Neural progenitor cell (in vitro differentiated cells): ENCODE measurements around the gene ELFN1. TPM values are rescaled to one million over a fixed set of nuclear protein-coding genes. Genes with fewer than 3 reads are reported as not detected.

ENCODE experiments used
- DNase-seq: peaks from one replicate; pipeline ENCODE4 v3.0.0-alpha.2; 2016; ENCODE audit warnings: low spot score
- H2AFZ ChIP-seq: fragments of 200-600 bp; sonication (generic); replicated peaks from 2 replicates; pipeline ENCODE4 v1.6.1; 2016; ENCODE audit warnings: antibody characterized with exemption
- H3F3A ChIP-seq: fragments of 200-600 bp; sonication (generic); 2 replicates; pipeline ENCODE4 v1.6.1; 2016; ENCODE audit warnings: antibody characterized with exemption, low read depth
- H3K27ac ChIP-seq: fragments of 200-600 bp; sonication (generic); 2 replicates; pipeline ENCODE4 v1.5.1; 2016; ENCODE audit warnings: mild to moderate bottlenecking
- H3K27me3 ChIP-seq: fragments of 200-600 bp; sonication (generic); 2 replicates; pipeline ENCODE4 v1.6.1; 2016; ENCODE audit warnings: mild to moderate bottlenecking, moderate library complexity
- H3K36me3 ChIP-seq: fragments of 200-600 bp; sonication (generic); 2 replicates; pipeline ENCODE4 v1.5.1; 2016
- H3K4me1 ChIP-seq: fragments of 200-600 bp; sonication (generic); 2 replicates; pipeline ENCODE4 v1.6.1; 2016; ENCODE audit warnings: mixed run types
- H3K4me2 ChIP-seq: fragments of 200-600 bp; sonication (generic); 2 replicates; pipeline ENCODE4 v1.6.1; 2016
- H3K4me3 ChIP-seq: fragments of 200-600 bp; sonication (generic); 2 replicates; pipeline ENCODE4 v1.5.1; 2016
- H3K79me2 ChIP-seq: fragments of 200-600 bp; sonication (generic); 2 replicates; pipeline ENCODE4 v1.6.1; 2016; ENCODE audit warnings: low read depth
- H3K9ac ChIP-seq: fragments of 200-600 bp; sonication (generic); 2 replicates; pipeline ENCODE4 v1.6.1; 2016
- H3K9me3 ChIP-seq: fragments of 200-600 bp; sonication (generic); 2 replicates; pipeline ENCODE4 v1.5.1; 2016; ENCODE audit warnings: low read depth
- H4K20me1 ChIP-seq: fragments of 200-600 bp; sonication (generic); 2 replicates; pipeline ENCODE4 v1.6.1; 2016; ENCODE audit warnings: low read depth
- H3K27ac Mint-ChIP-seq: 3 replicates; pipeline ENCODE4 v1.8.0; 2021; ENCODE audit warnings: mixed read lengths
- H3K27me3 Mint-ChIP-seq: 2 replicates; pipeline ENCODE4 v1.8.0; 2022; ENCODE audit warnings: low read depth, mild to moderate bottlenecking, inconsistent platforms, moderate library complexity, mixed read lengths; ENCODE audit not compliant: insufficient read depth
- H3K36me3 Mint-ChIP-seq: 3 replicates; pipeline ENCODE4 v1.8.0; 2021; ENCODE audit warnings: mixed read lengths
- H3K4me1 Mint-ChIP-seq: 3 replicates; pipeline ENCODE4 v1.8.0; 2021; ENCODE audit warnings: mixed read lengths
- H3K4me3 Mint-ChIP-seq: 3 replicates; pipeline ENCODE4 v1.8.0; 2021; ENCODE audit warnings: mild to moderate bottlenecking, moderate library complexity, mixed read lengths
- H3K9me3 Mint-ChIP-seq: 3 replicates; pipeline ENCODE4 v1.8.0; 2020; ENCODE audit warnings: mixed read lengths
- EZH2 ChIP-seq: fragments of 200-600 bp; sonication (generic); IDR thresholded peaks from 2 replicates; pipeline ENCODE4 v1.6.1; 2017; ENCODE audit warnings: antibody characterized with exemption, mild to moderate bottlenecking, moderate library complexity
- EZH2phosphoT487 ChIP-seq: fragments of 200-600 bp; sonication (generic); IDR thresholded peaks from 2 replicates; pipeline ENCODE4 v1.6.1; 2017; ENCODE audit warnings: antibody characterized with exemption
- total RNA-seq: library from RNA; depleted of rRNA; stranded (reverse); fragments of >200 nt; gene quantifications from 2 replicates; pipeline ENCODE4 v1.2.3, GENCODE V29; 2015; ENCODE audit warnings: low replicate concordance
- TF ChIP-seq, protein P1 (sequence below): fragments of 200-600 bp; sonication (generic); IDR thresholded peaks from 2 replicates; pipeline ENCODE4 v1.5.1; 2017; ENCODE audit warnings: antibody characterized with exemption, mild to moderate bottlenecking

ELFN1 gene
- total RNA-seq, 1 donor from 2014 or later = 2.2 TPM

DNA sequence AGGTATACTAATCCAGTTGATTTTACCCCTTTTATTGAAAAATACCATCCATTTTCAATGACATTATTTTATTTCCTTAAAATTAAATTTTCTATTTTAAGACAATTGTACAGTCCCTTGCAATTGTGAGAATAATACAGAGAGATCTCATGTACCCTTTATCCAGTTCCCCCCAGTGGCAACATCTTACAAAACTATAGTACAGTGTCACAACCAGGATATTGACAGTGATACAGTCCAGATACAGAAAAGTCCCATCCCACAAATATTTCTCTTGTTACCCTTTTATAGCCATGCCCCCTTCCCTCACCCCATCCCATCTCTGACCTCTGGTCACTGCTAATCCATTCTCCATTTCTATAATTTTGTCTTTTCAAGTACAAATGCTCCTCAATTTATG lies 18.5 kb downstream of the ELFN1 start:
- H3K9me3 Mint-ChIP-seq = peaks cover 20% of the 10 kb centered on the region
- Histone ChIP-seq H3K79me2 (no peaks in the 10 kb centered on the region), H3K4me1 (peaks cover 1% of the 10 kb centered on the region), H3K27me3 (no peaks in the 10 kb centered on the region), H3K36me3 (peaks cover 3% of the 10 kb centered on the region), H3F3A (no peaks in the 10 kb centered on the region), H3K4me2 (no peak overlapping the region), H3K9ac (no peak overlapping the region), H3K9me3 (peaks cover 4% of the 10 kb centered on the region), H4K20me1 (peaks cover 4% of the 10 kb centered on the region), H2AFZ (no peak overlapping the region), H3K4me3 (no peak overlapping the region), H3K27ac (no peak overlapping the region)
- no peak overlapping the region for H3K4me3 Mint-ChIP-seq
- peaks cover 18% of the 10 kb centered on the region for H3K36me3 Mint-ChIP-seq
- H3K27me3 Mint-ChIP-seq = peaks cover 5% of the 10 kb centered on the region
- TF ChIP-seq, protein P1, sequence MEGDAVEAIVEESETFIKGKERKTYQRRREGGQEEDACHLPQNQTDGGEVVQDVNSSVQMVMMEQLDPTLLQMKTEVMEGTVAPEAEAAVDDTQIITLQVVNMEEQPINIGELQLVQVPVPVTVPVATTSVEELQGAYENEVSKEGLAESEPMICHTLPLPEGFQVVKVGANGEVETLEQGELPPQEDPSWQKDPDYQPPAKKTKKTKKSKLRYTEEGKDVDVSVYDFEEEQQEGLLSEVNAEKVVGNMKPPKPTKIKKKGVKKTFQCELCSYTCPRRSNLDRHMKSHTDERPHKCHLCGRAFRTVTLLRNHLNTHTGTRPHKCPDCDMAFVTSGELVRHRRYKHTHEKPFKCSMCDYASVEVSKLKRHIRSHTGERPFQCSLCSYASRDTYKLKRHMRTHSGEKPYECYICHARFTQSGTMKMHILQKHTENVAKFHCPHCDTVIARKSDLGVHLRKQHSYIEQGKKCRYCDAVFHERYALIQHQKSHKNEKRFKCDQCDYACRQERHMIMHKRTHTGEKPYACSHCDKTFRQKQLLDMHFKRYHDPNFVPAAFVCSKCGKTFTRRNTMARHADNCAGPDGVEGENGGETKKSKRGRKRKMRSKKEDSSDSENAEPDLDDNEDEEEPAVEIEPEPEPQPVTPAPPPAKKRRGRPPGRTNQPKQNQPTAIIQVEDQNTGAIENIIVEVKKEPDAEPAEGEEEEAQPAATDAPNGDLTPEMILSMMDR = no peak
- TF ChIP-seq EZH2phosphoT487 (no peak), EZH2 (no peak)
- peaks cover 22% of the 10 kb centered on the region for H3K4me1 Mint-ChIP-seq
- DNase-seq = no peak
- H3K27ac Mint-ChIP-seq = no peak overlapping the region

DNA sequence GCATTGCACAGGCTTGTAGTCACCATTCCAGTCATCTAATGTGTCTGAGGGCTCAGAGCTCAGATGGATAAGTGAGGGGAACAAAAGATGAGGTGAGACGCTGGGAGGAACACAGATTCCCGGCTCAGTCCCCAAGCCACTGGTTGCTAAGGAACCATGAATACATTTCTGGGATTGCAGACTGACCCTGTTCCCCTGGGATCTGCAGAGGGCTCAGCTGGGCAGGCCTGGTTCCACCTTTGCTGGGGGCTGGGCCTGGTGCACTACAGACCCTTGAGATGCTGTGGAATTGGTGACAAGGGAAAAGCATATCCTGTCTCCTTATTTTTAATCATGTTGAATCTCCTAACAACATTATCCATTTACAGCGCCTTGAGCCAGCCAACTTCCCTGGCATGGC lies 19.2 kb downstream of the ELFN1 start:
- Histone ChIP-seq H3F3A (no peaks in the 10 kb centered on the region), H3K27me3 (no peaks in the 10 kb centered on the region), H3K9ac (no peak overlapping the region), H3K36me3 (peaks cover 3% of the 10 kb centered on the region), H3K27ac (no peak overlapping the region), H3K4me3 (no peak overlapping the region), H3K4me1 (peaks cover 9% of the 10 kb centered on the region), H3K9me3 (peaks cover 2% of the 10 kb centered on the region), H4K20me1 (peaks cover 8% of the 10 kb centered on the region), H3K4me2 (no peak overlapping the region), H3K79me2 (no peaks in the 10 kb centered on the region), H2AFZ (no peak overlapping the region)
- peak overlapping the region; percentile 51 for H3K4me3 Mint-ChIP-seq
- H3K27ac Mint-ChIP-seq = peak overlapping the region; percentile 83
- H3K27me3 Mint-ChIP-seq = peaks cover 5% of the 10 kb centered on the region
- DNase-seq = peak; percentile 32
- TF ChIP-seq EZH2phosphoT487 (no peak), EZH2 (no peak)
- TF ChIP-seq, protein P1 = no peak
- H3K4me1 Mint-ChIP-seq = peaks cover 30% of the 10 kb centered on the region
- peaks cover 15% of the 10 kb centered on the region for H3K36me3 Mint-ChIP-seq
- peaks cover 14% of the 10 kb centered on the region for H3K9me3 Mint-ChIP-seq

DNA sequence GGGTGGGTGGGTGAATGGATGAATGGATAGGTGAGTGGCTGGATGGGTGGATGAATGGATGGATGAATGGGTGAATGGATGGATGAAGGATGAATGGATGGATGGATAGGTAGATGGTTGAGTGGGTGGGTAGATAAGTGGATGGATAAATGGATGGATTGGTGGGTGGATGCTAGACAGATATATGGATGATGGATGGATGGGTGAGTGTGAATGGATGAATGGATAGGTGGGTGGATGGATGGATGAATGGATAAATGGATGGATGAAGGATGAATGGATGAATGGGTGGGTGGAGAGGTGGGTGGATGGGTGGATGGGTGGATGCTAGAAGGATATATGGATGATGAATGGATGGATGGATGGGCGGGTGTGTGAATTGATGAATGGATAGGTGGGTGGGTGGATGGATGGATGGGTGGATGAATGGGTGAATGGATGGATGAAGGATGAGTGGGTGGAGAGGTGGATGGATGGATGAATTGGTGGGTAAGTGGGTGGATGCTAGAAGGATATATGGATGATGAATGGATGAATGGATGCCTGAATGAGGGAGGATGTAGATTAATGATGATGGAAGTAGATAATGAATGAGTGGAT lies 20.4 kb downstream of the ELFN1 start:
- Mint-ChIP-seq H3K36me3 (peaks cover 9% of the 10 kb centered on the region), H3K4me1 (peaks cover 36% of the 10 kb centered on the region), H3K4me3 (no peak overlapping the region), H3K9me3 (peaks cover 5% of the 10 kb centered on the region), H3K27ac (no peak overlapping the region), H3K27me3 (peaks cover 5% of the 10 kb centered on the region)
- no peaks in the 10 kb centered on the region for H3K9me3 ChIP-seq
- no peak for TF ChIP-seq EZH2
- DNase-seq = no peak
- no peak overlapping the region for H3K9ac ChIP-seq
- H3K79me2 ChIP-seq = no peaks in the 10 kb centered on the region
- H3K27ac ChIP-seq = no peak overlapping the region
- H3K36me3 ChIP-seq = peaks cover 3% of the 10 kb centered on the region
- no peaks in the 10 kb centered on the region for H3K27me3 ChIP-seq
- peaks cover 15% of the 10 kb centered on the region for H3K4me1 ChIP-seq
- no peaks in the 10 kb centered on the region for H3F3A ChIP-seq
- no peak overlapping the region for H2AFZ ChIP-seq
- peaks cover 15% of the 10 kb centered on the region for H4K20me1 ChIP-seq
- no peak overlapping the region for H3K4me3 ChIP-seq
- H3K4me2 ChIP-seq = no peak overlapping the region

DNA sequence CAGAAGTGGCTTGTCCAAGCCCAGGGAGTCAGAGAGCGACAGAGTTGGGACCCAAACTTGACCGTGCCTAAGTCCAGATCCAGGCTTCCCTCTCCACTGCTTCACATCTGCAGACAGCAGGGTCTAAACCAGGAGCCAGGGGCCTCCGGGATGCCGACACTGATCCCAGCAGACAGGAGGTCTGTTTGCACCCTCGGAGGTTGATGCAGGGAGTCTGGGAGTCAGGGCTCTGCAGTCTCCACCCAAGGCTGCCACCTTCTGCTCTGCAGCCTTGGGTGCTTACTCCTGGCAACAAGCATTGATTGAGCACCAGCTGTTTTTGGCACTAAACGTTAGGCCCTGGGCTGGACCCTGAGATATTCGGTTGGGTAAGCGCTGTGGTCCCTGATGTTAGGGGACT lies 21.0 kb downstream of the ELFN1 start:
- no peak overlapping the region for H3K9ac ChIP-seq
- H3K27me3 Mint-ChIP-seq = peaks cover 5% of the 10 kb centered on the region
- no peak overlapping the region for H3K27ac Mint-ChIP-seq

More for the DNA sequence above, 21.0 kb downstream of the ELFN1 start:
- H4K20me1 ChIP-seq = peaks cover 15% of the 10 kb centered on the region
- TF ChIP-seq, protein P1 = no peak
- TF ChIP-seq EZH2 = no peak
- TF ChIP-seq EZH2phosphoT487 = no peak
- H3K27ac ChIP-seq = no peak overlapping the region
- Mint-ChIP-seq H3K4me1 (peaks cover 41% of the 10 kb centered on the region), H3K36me3 (peaks cover 6% of the 10 kb centered on the region), H3K9me3 (peaks cover 3% of the 10 kb centered on the region), H3K4me3 (no peak overlapping the region)
- H3K36me3 ChIP-seq = peaks cover 3% of the 10 kb centered on the region
- H2AFZ ChIP-seq = no peak overlapping the region
- no peaks in the 10 kb centered on the region for H3K79me2 ChIP-seq
- no peaks in the 10 kb centered on the region for H3K9me3 ChIP-seq
- H3F3A ChIP-seq = no peaks in the 10 kb centered on the region
- H3K27me3 ChIP-seq = no peaks in the 10 kb centered on the region
- DNase-seq = no peak
- no peak overlapping the region for H3K4me2 ChIP-seq
- H3K4me3 ChIP-seq = no peak overlapping the region
- H3K4me1 ChIP-seq = peaks cover 15% of the 10 kb centered on the region
